Nephron (organoid): Measurements from ENCODE around the gene RGS7.

Experiments
- H3K27ac Mint-ChIP-seq, 3 experiments: 2 replicates each; pipeline ENCODE4 v1.8.0; 2020; ENCODE audit warnings: mixed read lengths in 3 of 3, mild to moderate bottlenecking in 2 of 3, moderate library complexity in 1 of 3
- H3K27me3 Mint-ChIP-seq: 2 replicates; pipeline ENCODE4 v1.8.0; 2021; ENCODE audit warnings: low read depth, mild to moderate bottlenecking, moderate library complexity, mixed read lengths
- H3K36me3 Mint-ChIP-seq: 2 replicates; pipeline ENCODE4 v1.8.0; 2020; ENCODE audit warnings: low read depth, mixed read lengths
- H3K4me1 Mint-ChIP-seq: 2 replicates; pipeline ENCODE4 v1.8.0; 2020; ENCODE audit warnings: mixed read lengths
- H3K4me3 Mint-ChIP-seq, 3 experiments: 2 replicates each; pipeline ENCODE4 v1.8.0; 2020; ENCODE audit warnings: mild to moderate bottlenecking in 3 of 3, mixed read lengths in 3 of 3, moderate library complexity in 2 of 3
- H3K9me3 Mint-ChIP-seq: 2 replicates; pipeline ENCODE4 v1.8.0; 2020; ENCODE audit warnings: mixed read lengths
- TF ChIP-seq, protein P1 (sequence below), 3 experiments: fragments of 200-600 bp; sonication (generic); IDR thresholded peaks; one replicate each; pipeline ENCODE4 v1.5.0; 2021; ENCODE audit warnings: antibody characterized with exemption in 3 of 3; ENCODE audit not compliant: unreplicated experiment in 3 of 3

The RGS7 gene

DNA sequence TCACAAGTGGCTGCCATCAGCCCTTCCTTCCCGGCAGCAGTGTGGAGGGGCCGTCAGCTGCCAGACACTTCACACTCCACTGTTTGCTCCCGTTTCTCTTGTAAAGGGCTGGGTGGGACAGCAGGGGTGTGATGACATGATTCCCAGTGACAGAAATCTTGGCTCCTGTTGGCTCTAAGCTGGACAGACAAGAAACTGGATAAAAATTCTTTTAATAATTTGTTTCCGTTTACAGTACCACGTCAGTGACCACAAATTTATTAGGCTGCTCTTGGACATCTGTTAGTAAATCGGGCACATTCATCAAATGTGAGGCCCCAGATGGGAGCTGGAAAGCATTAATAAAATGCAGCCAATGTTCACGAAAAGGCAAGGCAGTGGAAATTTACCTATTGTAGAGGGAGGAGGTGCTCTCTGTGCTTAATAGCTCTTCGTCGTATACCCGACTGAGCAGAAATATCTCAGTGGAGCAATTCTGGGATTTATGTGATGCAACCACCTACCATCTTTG is 391.4 kb downstream of the RGS7 start:
- H3K27ac Mint-ChIP-seq, result no peak overlapping the region
- no peaks in the 10 kb centered on the region for H3K36me3 Mint-ChIP-seq
- H3K9me3 Mint-ChIP-seq, result no peaks in the 10 kb centered on the region
- TF ChIP-seq, protein P1, sequence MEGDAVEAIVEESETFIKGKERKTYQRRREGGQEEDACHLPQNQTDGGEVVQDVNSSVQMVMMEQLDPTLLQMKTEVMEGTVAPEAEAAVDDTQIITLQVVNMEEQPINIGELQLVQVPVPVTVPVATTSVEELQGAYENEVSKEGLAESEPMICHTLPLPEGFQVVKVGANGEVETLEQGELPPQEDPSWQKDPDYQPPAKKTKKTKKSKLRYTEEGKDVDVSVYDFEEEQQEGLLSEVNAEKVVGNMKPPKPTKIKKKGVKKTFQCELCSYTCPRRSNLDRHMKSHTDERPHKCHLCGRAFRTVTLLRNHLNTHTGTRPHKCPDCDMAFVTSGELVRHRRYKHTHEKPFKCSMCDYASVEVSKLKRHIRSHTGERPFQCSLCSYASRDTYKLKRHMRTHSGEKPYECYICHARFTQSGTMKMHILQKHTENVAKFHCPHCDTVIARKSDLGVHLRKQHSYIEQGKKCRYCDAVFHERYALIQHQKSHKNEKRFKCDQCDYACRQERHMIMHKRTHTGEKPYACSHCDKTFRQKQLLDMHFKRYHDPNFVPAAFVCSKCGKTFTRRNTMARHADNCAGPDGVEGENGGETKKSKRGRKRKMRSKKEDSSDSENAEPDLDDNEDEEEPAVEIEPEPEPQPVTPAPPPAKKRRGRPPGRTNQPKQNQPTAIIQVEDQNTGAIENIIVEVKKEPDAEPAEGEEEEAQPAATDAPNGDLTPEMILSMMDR (IDR thresholded peaks at IDR 0.05; ENCODE audit: unreplicated experiment in 3 of 3), result no peak
- no peaks in the 10 kb centered on the region for H3K27me3 Mint-ChIP-seq
- H3K4me3 Mint-ChIP-seq, result no peak overlapping the region
- peaks cover 4% of the 10 kb centered on the region for H3K4me1 Mint-ChIP-seq

- TF ChIP-seq, protein P1 (IDR thresholded peaks at IDR 0.05; ENCODE audit: unreplicated experiment in 3 of 3), result no peak
- no peak overlapping the region for H3K4me3 Mint-ChIP-seq
Observed at GRCh38 chr1:240962086-240962485, 394.9 kb downstream of the RGS7 start.

GRCh38 chr1:240956424-240956823 is 400.6 kb downstream of the RGS7 start:
- H3K27me3 Mint-ChIP-seq, result no peaks in the 10 kb centered on the region
- H3K4me3 Mint-ChIP-seq, result no peak overlapping the region
- H3K4me1 Mint-ChIP-seq, result no peaks in the 10 kb centered on the region
- H3K9me3 Mint-ChIP-seq, result no peaks in the 10 kb centered on the region
- TF ChIP-seq, protein P1 (IDR thresholded peaks at IDR 0.05; ENCODE audit: unreplicated experiment in 3 of 3), result no peak
- H3K36me3 Mint-ChIP-seq, result no peaks in the 10 kb centered on the region
- H3K27ac Mint-ChIP-seq, result no peak overlapping the region

More at GRCh38 chr1:240962086-240962485, 394.9 kb downstream of the RGS7 start:
- Mint-ChIP-seq H3K27me3 (no peaks in the 10 kb centered on the region), H3K4me1 (peaks cover 1% of the 10 kb centered on the region), H3K9me3 (no peaks in the 10 kb centered on the region), H3K36me3 (no peaks in the 10 kb centered on the region), H3K27ac (no peak overlapping the region)

- TF ChIP-seq, protein P1 (IDR thresholded peaks at IDR 0.05; ENCODE audit: unreplicated experiment in 3 of 3), result no peak
Observed at GRCh38 chr1:240956020-240956419, 401.0 kb downstream of the RGS7 start.

DNA sequence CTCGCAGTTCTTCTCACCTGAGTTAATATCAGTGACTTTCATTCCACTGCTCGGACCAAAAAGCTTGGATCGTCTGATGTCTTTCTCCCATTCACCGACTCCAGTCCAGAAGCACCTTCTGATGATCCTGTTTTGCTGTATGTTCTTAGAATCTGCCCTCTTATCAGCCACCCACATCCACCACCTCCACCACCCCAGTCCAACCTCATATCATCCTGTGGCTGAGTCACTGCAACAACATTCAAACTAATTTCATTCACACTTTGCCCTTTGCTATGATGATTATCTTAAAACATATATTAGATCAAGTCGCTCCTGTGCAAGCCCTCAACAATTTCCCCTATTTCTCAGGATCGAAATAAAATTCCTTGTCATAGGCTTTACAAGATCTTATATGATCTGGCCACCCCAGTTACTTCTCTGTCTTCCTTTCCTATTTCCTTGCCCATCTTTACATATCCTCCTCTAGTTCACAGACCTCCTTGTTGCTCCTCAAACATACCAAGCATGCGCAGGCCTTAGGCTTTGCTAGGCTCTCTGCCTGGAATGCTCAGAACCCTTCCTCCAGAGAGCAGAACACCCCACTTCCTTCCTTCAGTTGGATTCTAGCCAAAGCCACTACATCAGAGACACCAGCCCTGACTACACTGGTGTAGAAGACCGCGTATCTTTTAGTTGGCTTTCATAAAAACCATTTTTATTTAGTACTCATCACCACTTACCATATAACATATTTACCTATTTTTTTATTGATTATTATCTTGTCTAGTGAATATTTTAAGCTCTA is 409.4 kb downstream of the RGS7 start:
- H3K4me3 Mint-ChIP-seq, result no peak overlapping the region
- no peaks in the 10 kb centered on the region for H3K27me3 Mint-ChIP-seq
- H3K9me3 Mint-ChIP-seq, result no peaks in the 10 kb centered on the region
- TF ChIP-seq, protein P1 (IDR thresholded peaks at IDR 0.05; ENCODE audit: unreplicated experiment in 3 of 3), result no peak
- no peak overlapping the region for H3K27ac Mint-ChIP-seq
- H3K36me3 Mint-ChIP-seq, result no peaks in the 10 kb centered on the region
- no peaks in the 10 kb centered on the region for H3K4me1 Mint-ChIP-seq

More at GRCh38 chr1:240956020-240956419, 401.0 kb downstream of the RGS7 start:
- Mint-ChIP-seq H3K27ac (no peak overlapping the region), H3K4me3 (no peak overlapping the region), H3K4me1 (no peaks in the 10 kb centered on the region), H3K36me3 (no peaks in the 10 kb centered on the region), H3K27me3 (no peaks in the 10 kb centered on the region), H3K9me3 (no peaks in the 10 kb centered on the region)

GRCh38 chr1:240946926-240947325 is 410.1 kb downstream of the RGS7 start:
- TF ChIP-seq, protein P1 (IDR thresholded peaks at IDR 0.05; ENCODE audit: unreplicated experiment in 3 of 3), result peak; percentile 19 to 46 (median 29)
- Mint-ChIP-seq H3K9me3 (no peaks in the 10 kb centered on the region), H3K36me3 (no peaks in the 10 kb centered on the region), H3K27me3 (no peaks in the 10 kb centered on the region), H3K27ac (no peak overlapping the region), H3K4me1 (no peaks in the 10 kb centered on the region), H3K4me3 (no peak overlapping the region)
